ENCODE data around the gene GRIA3.

- TF ChIP-seq CTCF (IDR thresholded peaks at IDR 0.05; ENCODE audit: borderline replicate concordance, extremely low read depth, low read length, poor library complexity, severe bottlenecking) (no peak), EZH2 (IDR thresholded peaks at IDR 0.05; ENCODE audit: borderline replicate concordance, low read depth, low read length, severe bottlenecking) (no peak)
Observed at GRCh38 chrX:123487669-123488068, 303.6 kb downstream of the GRIA3 start.

Data from DND-41 (cell line).